ENCODE measurements around the gene ECHDC3. TPM values are rescaled to one million over a fixed set of nuclear protein-coding genes. Genes with fewer than 3 reads are reported as not detected.

ECHDC3 gene
- total RNA-seq, 2 donors from 2014 or later: 0.41 to 1.8 TPM

DNA sequence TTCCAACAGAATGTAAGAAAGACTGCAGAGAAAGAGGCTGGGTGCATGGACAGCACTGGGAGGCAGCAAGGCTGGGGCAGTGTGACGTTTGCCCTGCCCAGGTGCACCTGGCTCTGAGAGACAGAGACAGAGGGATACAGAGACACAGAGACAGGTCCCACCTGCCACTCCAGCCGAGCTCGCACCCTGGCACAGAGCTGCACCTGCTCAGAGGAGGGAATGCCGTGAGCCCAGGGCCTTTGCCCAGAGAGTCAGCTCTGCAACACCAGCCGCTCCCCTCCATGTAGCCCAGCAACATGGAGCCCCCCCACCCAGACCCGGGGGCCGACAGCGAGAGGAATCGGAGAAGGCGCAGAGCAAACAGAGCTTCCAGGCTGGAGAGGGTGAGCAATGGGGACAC lies 45.7 kb downstream of the ECHDC3 start:
- no peaks in the 10 kb centered on the region for H3K36me3 Mint-ChIP-seq
- no peaks in the 10 kb centered on the region for H3K9me3 Mint-ChIP-seq
- no peak for DNase-seq (ENCODE audit: low spot score in 2 of 2)
- ATAC-seq: no peak
- H3K27ac Mint-ChIP-seq: no peak overlapping the region

- H3K36me3 Mint-ChIP-seq: no peaks in the 10 kb centered on the region
- no peak for DNase-seq (ENCODE audit: low spot score in 2 of 2)
- ATAC-seq: no peak
- H3K9me3 Mint-ChIP-seq: no peaks in the 10 kb centered on the region
- H3K27ac Mint-ChIP-seq: no peak overlapping the region
Observed at GRCh38 chr10:11789306-11789705, 47.1 kb downstream of the ECHDC3 start.

- H3K27ac Mint-ChIP-seq: no peak overlapping the region
- ATAC-seq: no peak
- DNase-seq (ENCODE audit: low spot score in 2 of 2): no peak
- no peaks in the 10 kb centered on the region for H3K9me3 Mint-ChIP-seq
- no peaks in the 10 kb centered on the region for H3K36me3 Mint-ChIP-seq
Observed at GRCh38 chr10:11789956-11790355, 47.8 kb downstream of the ECHDC3 start.

- H3K9me3 Mint-ChIP-seq: peaks cover 0 to 4% of the 10 kb centered on the region in 2 donors
- H3K36me3 Mint-ChIP-seq: no peaks in the 10 kb centered on the region
- no peak for ATAC-seq
- DNase-seq (ENCODE audit: low spot score in 2 of 2): no peak
- peak overlapping the region in 1 of 2 donors; percentile 77 for H3K27ac Mint-ChIP-seq
Observed at GRCh38 chr10:11793762-11794479, 51.7 kb downstream of the ECHDC3 start.

DNA sequence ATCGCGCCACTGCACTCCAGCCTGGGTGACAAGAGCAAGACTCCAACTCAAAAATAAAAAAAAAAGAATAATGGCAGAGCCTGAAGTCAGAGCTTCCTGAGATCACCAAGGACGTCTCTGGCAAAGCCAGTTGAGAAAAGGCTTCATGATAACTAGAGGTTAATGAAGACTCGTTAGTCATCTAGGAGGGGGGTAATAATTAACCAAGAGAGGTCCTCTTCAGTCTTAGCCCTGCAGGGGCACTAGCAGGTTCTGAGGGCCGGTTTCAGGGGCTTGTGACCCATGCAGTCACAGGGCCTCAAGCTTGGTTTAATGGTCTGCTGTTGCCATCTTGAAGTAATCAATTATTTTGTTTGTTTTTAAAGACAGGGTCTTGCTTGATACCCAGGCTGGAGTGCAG lies 52.4 kb downstream of the ECHDC3 start:
- no peak overlapping the region for H3K27ac Mint-ChIP-seq
- H3K9me3 Mint-ChIP-seq: peaks cover 0 to 4% of the 10 kb centered on the region in 2 donors
- no peak for DNase-seq (ENCODE audit: low spot score in 2 of 2)
- no peaks in the 10 kb centered on the region for H3K36me3 Mint-ChIP-seq
- ATAC-seq: no peak

DNA sequence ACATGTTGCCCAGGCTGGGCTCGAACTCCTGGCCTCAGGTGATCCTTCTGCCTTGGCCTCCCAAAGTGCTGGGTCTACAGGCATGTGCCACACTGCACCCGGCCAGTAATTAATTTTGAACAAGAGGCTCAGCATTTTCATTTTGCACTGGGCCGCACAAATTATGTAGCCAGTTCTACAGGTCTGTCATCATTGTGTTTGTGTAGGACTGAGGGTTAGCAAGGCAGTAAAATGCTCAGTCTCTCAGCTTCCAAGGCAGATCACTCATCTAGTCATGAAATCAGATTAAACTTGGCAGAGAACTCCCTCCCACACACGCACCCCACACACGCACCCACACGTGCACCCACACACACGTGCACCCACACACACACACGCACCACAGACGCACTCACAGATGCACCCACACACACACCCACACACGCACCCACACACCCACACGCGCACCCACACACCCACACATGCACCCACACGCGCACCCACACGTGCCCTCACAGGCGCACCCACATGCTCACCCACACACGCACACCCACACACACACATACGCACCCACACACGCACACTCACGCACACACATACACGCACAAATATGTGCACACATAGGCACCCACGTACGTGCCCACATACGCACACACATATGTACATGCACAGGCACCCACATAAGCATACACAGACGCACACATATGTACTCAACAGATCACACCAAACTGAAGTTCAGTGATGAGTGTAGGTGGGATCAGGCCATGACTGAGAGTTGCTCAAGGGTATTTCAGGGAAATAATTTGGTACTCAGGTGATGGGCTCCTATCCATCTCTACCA lies 53.1 kb downstream of the ECHDC3 start:
- Mint-ChIP-seq H3K9me3 (peaks cover 0 to 4% of the 10 kb centered on the region in 2 donors), H3K27ac (no peak overlapping the region), H3K36me3 (no peaks in the 10 kb centered on the region)
- DNase-seq (ENCODE audit: low spot score in 2 of 2): no peak
- no peak for ATAC-seq

DNA sequence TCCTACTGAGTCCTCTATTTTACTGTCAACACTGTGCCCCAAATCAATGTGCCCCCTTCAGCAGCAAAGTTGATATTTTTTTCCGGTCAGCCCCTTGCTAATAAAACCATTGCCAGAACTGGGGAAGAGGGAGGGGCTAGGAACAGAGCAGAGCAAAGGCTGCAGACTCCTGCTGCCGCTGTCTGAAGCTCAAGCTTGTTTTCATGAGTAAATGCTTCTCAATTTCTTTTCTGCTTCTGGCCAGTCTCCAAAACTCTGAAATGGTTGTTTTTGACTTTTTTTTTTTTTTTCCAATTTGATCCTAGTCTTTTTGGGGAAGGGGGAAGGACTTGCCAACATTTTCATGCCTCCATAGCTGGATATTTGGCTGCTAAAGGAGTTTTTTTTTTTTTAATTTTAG lies 54.3 kb downstream of the ECHDC3 start:
- DNase-seq (ENCODE audit: low spot score in 2 of 2) (no peak), ATAC-seq (no peak)
- H3K9me3 Mint-ChIP-seq: peaks cover 0 to 4% of the 10 kb centered on the region in 2 donors
- no peaks in the 10 kb centered on the region for H3K36me3 Mint-ChIP-seq
- H3K27ac Mint-ChIP-seq: no peak overlapping the region

DNA sequence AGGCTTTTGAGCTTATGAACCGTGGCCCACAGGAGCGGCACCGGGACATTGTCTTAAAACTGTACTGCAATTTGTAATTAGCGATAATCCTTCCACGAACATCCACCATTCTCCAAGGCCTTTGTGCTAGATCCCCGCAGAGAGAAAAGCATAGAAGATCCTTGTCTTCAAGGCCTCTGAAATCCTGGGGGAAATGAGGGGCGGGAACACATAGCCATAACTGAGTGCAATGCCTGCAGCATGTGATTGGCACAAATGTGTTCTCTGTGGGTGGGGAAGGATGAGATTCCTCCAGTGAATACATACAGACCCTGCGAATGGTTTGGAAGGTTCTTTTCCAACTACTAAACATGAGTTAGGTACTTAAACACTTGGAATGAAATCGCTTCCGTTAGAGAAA lies 55.1 kb downstream of the ECHDC3 start:
- no peaks in the 10 kb centered on the region for H3K36me3 Mint-ChIP-seq
- H3K9me3 Mint-ChIP-seq: peaks cover 0 to 4% of the 10 kb centered on the region in 2 donors
- DNase-seq (ENCODE audit: low spot score in 2 of 2) (no peak), ATAC-seq (no peak)
- H3K27ac Mint-ChIP-seq: no peak overlapping the region

DNA sequence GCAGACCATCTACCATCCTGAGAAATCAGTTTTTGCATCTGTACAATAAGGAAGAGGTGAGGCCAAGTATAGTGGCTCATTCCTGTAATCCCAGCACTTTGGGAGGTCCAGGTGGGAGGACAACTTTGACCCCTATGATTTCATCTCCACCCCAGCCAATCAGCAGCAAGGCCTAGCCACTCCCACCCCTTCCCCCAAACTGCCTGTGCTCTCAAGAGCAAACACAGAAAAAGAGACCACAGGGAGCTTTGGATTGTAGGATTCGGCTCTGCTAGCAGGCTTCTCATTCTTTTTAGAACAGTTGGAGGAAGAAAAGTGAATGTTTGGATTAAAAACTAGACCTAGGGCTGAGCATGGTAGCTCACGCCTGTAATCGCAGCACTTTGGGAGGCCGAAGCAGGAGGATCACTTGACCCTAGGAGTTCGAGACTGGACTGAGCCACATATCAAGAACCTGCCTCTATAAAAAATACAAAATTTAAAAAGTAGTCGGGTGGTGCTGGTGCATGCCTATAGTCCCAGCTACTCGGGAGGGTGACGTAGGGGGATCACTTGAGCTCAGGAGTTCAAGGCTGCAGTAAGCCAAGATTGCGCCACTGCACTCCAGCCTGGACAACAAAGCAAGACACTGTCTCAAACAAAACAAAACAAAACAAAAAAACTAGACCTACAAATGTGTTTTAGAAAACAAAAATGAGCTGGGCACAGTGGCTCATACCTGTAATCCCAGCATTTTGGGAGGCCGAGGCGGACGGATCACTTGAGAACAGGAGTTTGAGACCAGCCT lies 55.9 kb downstream of the ECHDC3 start:
- no peak for DNase-seq (ENCODE audit: low spot score in 2 of 2)
- Mint-ChIP-seq H3K36me3 (no peaks in the 10 kb centered on the region), H3K27ac (no peak overlapping the region), H3K9me3 (peaks cover 0 to 4% of the 10 kb centered on the region in 2 donors)
- no peak for ATAC-seq

DNA sequence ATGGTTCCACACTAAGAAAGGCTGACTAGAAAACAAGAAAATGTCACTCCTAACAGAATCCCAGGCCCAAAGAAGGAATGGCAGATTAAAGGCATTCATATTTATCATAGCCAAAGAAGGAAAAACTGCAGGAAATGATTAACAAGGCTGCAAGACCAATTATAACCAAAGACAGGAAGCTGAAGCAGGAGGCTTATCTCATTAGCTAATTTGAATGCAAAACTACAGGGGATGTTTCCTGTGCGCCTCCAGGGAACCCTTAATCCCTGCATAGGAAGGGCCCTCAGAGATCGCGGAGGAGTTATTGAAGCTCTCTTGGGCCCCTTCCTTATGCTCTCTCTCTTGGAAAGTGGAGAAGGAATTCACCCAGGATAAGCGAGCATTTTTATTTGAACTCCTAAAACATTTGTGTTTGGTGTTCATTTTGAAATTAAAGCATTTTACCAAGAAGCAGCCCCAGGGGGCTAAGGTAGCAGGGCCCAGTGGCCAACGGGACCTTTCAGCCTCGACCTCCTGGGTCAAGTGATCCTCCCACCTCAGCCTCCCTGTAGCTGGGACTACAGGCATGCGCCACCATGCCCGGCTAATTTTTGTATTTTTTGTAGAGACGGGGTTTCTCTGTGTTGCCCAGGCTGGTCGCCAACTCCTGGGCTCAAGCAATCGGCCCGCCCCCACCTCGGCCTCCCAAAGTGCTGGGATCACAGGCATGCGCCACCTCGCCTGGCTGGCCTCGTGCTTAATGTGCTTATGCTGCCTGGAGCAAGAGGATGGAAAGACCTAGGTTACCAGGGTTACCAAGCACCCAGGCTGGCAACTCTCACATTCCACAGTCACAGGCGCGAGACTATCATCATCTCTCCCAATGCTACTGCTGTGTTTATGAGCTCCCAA lies 56.9 kb downstream of the ECHDC3 start:
- Mint-ChIP-seq H3K36me3 (no peaks in the 10 kb centered on the region), H3K27ac (no peak overlapping the region), H3K9me3 (peaks cover 0 to 4% of the 10 kb centered on the region in 2 donors)
- DNase-seq (ENCODE audit: low spot score in 2 of 2) (no peak), ATAC-seq (no peak)

DNA sequence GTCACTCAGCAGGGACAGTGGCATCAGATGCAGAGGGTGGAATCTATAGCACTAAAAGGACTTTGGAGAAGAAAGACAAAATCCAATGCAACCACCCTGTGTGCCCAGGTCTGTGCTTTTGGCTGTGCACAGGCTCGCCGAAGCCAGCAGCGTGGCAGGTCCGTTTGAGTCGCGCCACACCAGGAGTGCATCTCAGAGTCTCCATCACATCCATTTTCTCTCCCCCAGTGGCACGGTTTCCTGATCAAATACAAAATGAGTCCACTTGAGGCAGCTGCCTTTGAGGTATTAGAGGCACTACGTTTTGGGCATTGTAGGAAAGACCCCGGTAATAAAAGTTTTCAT lies 57.5 kb downstream of the ECHDC3 start:
- no peak for DNase-seq (ENCODE audit: low spot score in 2 of 2)
- Mint-ChIP-seq H3K9me3 (peaks cover 0 to 4% of the 10 kb centered on the region in 2 donors), H3K36me3 (no peaks in the 10 kb centered on the region), H3K27ac (no peak overlapping the region)
- no peak for ATAC-seq

- ATAC-seq (no peak), DNase-seq (ENCODE audit: low spot score in 2 of 2) (no peak)
- H3K36me3 Mint-ChIP-seq: no peaks in the 10 kb centered on the region
- H3K9me3 Mint-ChIP-seq: no peaks in the 10 kb centered on the region
- no peak overlapping the region for H3K27ac Mint-ChIP-seq
Observed at GRCh38 chr10:11804336-11804735, 62.2 kb downstream of the ECHDC3 start.

DNA sequence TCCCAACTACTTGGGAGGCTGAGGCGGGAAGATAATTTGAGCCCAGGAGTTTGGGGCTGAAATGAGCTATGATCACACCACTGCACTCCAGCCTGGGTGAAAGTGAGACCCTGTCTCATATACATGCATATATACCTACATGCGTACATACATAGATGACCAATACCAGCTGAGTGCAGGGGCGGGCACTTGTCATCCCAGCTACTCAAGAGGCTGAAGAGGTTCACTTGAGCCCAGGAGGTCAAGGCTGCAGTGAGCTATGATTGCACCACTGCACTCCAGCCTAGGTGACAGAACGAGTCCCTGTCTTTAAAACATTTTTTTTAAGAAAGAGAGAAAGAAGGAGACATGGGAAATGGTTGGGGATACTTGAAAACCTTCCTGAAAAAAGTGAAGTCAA lies 63.6 kb downstream of the ECHDC3 start:
- H3K9me3 Mint-ChIP-seq: no peaks in the 10 kb centered on the region
- ATAC-seq: no peak

DNA sequence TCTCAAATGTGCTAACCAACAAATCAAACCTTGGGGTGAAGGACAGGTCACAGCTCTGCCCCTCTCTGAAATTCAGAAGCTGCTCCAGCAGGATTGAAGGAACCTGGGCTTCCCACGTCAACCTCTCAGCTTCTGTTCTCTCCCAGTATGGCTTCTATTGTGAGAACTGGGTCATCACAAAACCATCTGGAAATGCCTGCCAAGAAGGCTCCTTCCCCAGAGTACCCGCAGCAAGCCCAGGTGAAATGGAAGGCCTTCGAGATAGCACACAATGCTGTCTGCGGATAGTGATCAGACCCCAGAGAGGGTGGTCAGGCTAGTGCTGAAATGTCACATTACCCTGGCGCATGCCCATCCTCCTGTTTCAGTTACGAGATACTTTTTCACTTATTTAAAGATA lies 64.5 kb downstream of the ECHDC3 start:
- no peak overlapping the region for H3K27ac Mint-ChIP-seq
- DNase-seq (ENCODE audit: low spot score in 2 of 2): no peak
- H3K36me3 Mint-ChIP-seq: no peaks in the 10 kb centered on the region
- no peaks in the 10 kb centered on the region for H3K9me3 Mint-ChIP-seq
- no peak for ATAC-seq

More for the DNA sequence above, 63.6 kb downstream of the ECHDC3 start:
- no peak overlapping the region for H3K27ac Mint-ChIP-seq
- no peak for DNase-seq (ENCODE audit: low spot score in 2 of 2)
- H3K36me3 Mint-ChIP-seq: no peaks in the 10 kb centered on the region

GRCh38 chr10:11808808-11809207 lies 66.6 kb downstream of the ECHDC3 start:
- Mint-ChIP-seq H3K9me3 (no peaks in the 10 kb centered on the region), H3K27ac (no peak overlapping the region), H3K36me3 (no peaks in the 10 kb centered on the region)
- DNase-seq (ENCODE audit: low spot score in 2 of 2) (no peak), ATAC-seq (no peak)

GRCh38 chr10:11810313-11810766 lies 68.2 kb downstream of the ECHDC3 start:
- Mint-ChIP-seq H3K9me3 (no peaks in the 10 kb centered on the region), H3K27ac (no peak overlapping the region), H3K36me3 (no peaks in the 10 kb centered on the region)
- no peak for DNase-seq (ENCODE audit: low spot score in 2 of 2)
- ATAC-seq: no peak
